Measurements from ENCODE around the gene CCDC112.

Gene CCDC112

DNA sequence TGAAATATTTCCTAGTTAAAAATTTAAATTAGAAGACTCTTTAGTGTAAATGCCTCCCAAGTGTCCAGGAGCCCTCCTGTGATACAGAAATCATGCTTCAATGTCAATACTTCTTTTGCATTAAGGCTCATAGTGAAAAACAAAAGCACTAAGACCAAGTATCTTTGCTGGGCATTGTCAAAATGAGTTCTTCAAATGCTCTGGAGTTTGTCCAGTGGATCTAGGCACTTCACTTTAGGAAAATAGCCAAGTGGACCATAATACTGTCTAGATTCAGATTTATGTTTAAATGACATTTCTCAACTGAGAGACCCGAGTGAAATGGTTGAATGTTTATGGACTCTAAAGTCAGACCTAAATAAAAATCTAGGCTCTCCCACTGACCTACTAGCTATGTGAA is 21.3 kb upstream of the CCDC112 start:
- DNase-seq (ENCODE audit: low read depth in 2 of 2) = no peak

DNA sequence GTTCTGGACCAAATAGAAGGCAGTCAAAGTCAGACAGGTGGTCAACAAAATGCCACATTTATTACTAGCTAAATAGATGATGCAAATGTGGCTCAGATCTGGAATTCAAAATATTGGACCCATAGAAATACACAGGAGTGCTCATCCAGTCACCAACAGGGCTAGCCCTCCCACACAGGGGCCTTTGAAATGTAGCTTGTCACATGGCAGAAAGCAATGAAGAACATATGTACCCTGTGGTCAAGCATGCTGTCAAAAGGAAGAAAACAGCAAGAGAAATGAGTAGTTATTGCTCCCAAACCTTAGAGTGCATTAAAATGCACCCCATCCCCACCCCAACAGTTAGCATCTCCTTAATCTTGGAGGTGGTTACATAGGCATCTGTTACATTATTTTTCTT is 20.9 kb upstream of the CCDC112 start:
- no peak for DNase-seq (ENCODE audit: low read depth in 2 of 2)

DNA sequence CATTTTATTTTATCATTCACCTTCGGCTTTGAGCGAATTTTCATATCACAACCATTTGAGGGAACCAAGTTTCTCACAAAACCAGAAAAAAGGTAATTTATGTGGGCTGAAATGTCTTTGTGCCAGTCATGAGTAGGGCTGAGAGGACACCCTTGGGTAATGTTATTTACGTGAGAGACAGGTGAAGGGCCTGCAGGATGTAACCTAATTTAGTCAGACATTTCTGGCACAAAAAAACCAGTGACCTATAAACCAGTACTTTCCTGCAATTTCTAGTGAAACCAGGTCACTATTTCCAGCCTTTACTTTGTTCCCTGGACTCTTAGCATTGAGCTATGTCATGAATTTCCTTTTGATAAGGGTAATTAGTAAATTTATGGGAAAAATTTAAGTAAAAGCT is 17.2 kb upstream of the CCDC112 start:
- no peak for DNase-seq (ENCODE audit: low read depth in 2 of 2)

DNA sequence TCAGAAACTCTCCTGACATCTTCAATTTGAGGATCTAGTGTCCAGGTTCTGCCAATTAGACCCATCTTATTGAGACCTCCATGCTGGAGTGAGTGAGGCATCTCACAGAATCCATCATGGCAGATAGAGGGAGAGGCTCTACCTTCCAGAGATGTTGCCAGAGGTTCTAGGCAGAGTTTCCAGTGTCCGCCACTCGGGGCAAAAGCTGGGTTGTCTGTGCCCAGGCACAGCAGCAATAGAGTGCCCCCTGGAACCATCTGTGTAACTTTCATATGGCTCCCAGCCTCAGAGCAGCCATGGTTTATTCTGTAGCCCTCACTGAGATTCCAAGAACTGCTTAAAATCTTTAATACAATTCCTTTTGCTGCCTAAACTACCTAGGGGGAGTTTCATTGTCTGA is 16.6 kb upstream of the CCDC112 start:
- no peak for DNase-seq (ENCODE audit: low read depth in 2 of 2)

DNA sequence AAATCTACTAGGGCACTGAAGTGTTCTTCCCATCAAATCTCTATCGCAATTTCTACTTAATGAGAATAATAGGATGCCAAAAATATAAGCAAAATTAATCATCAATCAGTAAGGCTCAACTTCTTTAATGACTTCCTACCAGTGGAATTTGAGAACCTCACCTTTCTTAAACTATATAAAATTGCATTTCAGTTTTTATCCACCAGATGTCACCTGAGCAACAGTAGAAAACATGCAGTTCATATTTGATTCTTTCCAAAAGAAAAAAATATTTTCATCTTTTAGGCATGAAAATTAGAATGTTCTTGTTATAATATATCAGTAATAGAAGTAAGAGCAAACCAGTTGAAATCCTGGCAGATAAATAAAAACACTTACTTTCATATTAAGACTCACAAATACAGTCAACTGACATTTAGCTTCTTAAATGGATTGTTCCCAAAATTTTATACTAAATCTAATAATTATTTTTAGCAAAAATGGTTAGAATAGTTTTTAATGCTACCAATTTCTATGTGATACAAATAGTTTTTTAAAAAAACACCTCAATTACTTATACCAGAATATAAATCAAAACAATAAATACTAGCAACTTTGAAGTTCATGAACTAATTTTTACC is 13.4 kb upstream of the CCDC112 start:
- no peak for DNase-seq (ENCODE audit: low read depth in 2 of 2)

DNA sequence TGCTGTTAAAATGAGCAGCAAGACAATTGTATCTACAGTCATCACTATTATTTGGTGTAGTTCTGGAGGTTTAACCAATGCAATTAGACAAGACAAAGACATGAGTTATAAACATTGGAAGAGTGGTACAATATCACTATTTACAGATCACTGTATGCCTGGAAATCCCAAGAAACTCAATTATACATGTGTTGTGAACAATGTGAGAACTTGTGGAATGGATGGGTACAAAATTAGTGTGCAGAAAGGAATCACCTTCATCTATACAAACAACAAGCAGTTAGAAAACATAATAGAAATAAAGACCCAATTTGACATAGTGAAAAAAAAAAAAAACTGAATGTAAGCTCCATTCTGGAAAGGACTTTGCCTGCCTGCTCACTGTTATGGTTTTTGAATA is 12.4 kb upstream of the CCDC112 start:
- DNase-seq (ENCODE audit: low read depth in 2 of 2) = no peak

DNA sequence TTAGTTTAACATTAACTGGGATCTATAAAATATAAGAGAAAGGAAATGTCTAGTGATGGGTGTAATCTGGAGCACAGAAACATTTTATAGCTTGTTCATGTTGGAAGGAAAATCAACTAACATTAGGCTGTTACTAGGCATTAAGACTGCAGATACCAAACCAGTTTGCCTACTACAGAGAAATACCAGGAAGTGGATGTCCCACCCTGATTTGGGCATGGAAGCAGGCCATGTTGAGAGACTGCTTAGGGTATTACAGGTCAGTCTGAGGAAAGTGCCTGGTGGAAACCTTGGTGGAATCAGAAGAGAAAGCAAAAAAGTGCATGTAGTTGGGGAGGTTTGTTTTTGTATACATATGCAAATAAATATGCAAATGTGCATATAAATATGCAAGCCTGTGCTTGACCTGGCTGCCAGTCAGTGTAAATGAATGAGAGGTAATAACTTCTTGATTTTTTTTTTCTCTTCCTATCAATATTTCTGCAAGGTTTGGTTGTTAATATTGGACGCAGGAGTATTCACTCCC is 9.6 kb upstream of the CCDC112 start:
- DNase-seq (ENCODE audit: low read depth in 2 of 2) = no peak

DNA sequence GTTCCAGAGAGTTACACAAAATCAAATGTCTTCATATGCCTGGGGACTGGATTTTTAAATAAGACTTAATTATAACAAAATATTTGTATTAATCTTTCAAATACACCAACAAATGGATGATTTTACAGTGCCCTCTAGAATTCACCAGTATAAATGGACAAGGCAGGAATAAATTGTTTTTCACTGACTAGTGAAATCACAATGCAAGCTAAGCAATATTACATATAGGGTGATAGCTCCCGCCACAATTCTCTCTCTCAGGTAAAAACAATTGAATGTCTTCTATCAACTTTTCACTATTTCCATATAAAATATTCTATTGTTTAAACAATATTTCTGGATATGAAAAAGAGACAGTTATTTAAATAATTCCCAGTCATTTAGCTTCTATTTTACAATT is 8.0 kb upstream of the CCDC112 start:
- no peak for DNase-seq (ENCODE audit: low read depth in 2 of 2)

DNA sequence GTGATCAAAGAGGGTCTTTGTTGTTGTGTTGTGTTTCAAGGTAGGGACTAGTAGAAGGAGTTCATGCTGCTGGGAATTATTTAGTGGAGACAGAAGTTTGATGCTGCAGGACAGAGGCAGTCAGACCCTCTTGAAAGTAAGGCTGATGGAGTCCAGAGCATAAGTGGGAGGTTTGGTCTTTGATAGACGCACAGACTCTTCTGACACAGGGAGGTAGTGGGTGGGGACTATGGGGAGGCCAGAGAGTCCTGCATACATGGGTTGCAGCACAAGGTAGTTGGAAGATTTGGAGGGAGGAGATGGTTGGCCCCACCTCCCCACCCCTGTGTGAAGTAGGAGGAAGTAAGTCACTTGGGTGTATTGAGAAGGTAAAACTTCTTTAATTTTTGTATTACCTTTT is 2.4 kb upstream of the CCDC112 start:
- no peak for DNase-seq (ENCODE audit: low read depth in 2 of 2)

DNA sequence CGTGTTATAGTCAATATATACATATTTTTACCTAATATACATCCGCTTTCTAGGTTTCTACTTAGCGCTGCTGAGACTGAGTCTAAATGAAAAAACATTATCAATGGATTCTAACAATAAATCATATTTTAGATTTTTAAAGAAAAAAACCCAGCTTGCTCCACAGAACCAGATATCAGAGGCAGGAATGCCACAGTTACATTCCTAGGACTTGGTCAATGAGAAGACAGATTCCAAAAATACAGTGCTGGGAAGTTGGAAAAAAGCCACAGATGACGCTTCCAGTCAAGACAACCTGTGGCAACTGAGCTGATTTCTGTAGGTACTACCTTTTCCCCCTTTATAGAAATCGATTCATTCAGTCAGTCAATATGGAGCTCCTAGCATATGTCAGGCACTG is 577 bp upstream of the CCDC112 start:
- DNase-seq (ENCODE audit: low read depth in 2 of 2) = no peak

DNA sequence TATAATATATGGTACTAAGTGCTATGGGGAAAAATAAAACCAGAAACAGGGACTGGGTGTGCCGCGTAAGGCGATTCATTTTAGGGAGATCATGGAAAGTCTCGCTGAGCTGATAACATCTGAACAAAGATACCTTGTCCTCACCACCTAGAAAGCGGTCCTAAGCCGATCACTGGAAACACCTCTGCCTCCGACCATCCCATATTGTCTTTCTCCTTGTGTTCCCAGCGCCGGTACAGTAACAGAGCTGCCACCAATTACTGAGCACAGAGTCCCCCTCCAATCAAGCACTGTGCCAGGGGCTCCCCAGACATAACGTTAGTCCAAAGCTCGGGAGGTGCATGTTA is 704 bp downstream of the CCDC112 start:
- no peak for DNase-seq (ENCODE audit: low read depth in 2 of 2)

DNA sequence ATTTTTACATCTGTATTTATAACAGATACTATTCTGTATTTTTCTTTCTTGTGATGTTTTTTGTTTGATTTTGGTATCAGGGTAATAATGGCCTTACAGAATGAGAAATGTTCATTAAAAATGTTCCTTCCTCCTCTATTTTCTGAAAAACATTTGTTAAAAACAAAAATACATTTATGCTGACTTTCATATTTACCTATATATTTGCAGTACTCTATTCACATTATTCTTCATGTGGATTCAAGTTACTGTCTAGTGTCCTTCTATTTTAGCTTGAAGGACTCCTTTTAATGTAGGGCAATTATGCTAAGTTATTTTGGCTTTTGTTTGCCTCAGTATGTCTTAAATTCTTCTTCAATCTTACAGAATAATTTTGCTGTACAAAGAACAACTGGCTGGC is 5.1 kb downstream of the CCDC112 start:
- no peak for DNase-seq (ENCODE audit: low read depth in 2 of 2)

DNA sequence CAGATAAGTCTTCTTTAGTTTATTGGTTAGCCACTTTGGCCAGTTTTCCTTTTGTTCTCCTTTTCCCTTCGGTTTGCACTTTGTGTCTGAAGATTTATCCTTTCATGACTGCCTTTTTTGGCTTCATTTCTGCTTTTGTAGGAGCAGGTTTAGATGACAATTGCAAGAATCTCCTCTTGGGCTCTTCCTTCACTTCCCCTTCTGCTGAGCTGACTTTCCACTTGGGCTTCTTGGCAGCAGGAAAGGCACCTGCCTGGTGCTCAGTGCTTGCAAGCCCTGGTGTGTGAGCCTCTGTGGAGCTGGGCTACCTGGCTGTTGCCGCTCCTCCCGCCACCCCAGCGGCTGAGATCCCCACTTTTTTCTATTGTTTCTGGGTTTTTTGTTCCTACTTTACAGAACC is 7.3 kb downstream of the CCDC112 start:
- DNase-seq (ENCODE audit: low read depth in 2 of 2) = no peak

DNA sequence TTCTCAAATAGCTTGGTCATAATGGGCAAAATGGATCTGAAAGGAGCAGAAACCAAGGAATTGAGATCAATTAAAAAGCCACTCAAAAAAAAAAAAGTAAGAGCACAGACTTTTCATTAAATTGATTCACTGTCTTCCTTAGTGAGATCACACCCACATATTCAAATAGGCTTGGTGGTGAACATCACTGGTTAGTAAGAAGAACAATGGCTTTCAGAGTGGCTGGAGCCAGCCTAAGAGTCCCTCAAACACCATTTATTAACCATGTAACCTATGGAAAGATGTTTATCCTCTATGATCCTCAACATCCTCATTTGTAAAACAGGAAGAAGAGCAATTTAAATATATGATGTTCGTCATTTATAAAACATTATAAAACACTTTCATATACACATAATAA is 12.4 kb downstream of the CCDC112 start:
- no peak for DNase-seq (ENCODE audit: low read depth in 2 of 2)

DNA sequence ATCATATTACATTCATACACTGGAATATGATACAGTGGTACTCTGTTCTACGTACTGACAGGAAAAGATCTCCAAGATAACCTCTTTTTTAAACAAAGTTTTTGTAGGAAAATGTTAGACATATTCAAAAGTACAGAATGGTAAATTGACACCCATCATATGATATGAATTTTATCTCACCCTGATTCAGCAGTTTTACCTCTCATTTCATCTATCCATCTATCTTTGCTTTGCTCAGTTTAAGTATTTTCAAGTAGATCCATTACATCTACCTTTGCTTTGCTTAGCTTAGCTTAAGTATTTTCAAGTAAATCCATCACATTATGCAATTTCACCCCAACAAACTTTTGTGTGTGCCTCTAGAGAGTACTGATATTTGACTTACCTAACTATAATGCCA is 14.3 kb downstream of the CCDC112 start:
- DNase-seq (ENCODE audit: low read depth in 2 of 2) = no peak

DNA sequence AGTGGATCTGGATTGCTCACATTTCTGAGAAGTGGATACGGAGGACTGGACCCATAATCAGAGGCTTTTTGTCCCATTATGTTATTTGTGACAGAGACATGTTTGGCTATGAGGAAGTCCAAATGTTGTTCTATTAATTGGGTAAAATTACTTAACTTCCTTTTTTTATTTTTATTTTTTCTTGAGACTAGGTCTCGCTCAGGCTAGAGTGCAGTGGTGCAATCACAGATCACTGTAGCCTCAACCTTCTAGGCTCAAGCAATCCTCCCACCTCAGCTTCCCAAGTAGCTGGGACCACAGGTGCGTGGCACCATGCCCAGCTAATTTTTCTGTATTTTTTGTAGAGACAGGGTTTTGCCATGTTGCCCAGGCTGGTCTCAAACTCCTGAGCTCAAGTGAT is 21.9 kb downstream of the CCDC112 start:
- no peak for DNase-seq (ENCODE audit: low read depth in 2 of 2)

DNA sequence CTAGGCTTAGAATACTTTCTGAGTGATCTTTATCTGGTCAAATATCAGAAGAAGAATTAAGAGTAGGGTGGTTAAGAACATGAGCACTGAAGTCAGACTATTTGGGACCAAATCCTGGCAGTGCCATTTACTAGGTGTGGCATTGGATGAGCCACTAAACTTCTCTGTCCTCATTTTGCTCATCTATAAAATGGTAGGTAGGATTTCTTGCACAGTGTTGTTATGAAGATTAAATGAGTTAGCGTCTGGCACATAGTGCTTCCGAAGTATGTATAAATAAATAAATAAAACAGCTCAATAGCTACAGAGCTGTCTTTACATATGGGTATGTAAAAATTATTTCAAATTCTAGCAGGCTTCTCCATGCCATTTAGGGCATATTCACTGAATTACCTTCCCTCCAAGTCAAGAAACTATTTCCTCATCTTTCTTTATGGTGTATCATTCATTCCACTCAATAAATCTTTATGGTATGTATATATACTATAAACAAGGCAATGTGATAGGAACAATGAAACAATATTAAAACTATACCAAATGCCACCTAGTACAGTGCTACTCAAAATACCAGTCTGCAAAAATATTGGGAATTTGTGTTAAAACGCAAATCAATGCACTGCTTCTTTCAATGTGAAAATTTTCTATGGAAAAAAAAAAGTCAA is 24.0 kb downstream of the CCDC112 start:
- DNase-seq (ENCODE audit: low read depth in 2 of 2) = no peak

DNA sequence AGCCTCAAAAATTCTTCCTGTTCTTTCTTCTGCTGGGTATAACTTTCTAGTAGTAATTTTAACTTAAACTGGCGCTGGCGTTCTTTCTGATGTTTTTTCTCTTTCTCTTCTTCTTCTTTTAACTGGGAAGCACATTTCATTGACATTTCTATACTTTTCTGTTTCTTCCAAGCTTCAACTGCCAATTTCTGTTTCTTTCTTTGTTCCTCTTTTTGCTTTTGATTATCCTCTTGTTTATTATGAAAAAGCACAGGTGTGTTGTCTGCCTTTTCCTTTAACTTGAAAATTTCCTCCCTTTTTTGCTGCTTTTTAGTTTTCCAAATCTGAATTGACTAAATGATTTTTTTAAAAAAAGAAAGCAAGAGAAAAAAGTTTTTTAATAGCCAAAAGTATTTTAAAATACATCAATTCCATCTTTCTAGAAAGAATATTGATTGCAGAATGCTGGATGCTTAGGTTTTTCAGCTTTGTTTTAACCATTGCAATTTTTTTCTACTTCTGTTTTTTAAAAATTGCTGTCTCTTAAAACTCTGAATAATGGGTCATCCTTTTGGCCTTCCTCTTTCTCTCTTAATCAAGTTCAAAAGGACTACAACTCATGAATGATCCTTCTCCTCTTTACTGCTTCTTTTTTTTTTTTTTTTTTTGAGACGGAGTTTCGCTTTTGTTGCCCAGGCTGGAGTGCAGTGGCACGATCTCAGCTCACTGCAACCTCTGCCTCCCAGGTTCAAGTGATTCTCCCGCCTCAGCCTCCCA is 25.0 kb downstream of the CCDC112 start:
- no peak for DNase-seq (ENCODE audit: low read depth in 2 of 2)

DNA sequence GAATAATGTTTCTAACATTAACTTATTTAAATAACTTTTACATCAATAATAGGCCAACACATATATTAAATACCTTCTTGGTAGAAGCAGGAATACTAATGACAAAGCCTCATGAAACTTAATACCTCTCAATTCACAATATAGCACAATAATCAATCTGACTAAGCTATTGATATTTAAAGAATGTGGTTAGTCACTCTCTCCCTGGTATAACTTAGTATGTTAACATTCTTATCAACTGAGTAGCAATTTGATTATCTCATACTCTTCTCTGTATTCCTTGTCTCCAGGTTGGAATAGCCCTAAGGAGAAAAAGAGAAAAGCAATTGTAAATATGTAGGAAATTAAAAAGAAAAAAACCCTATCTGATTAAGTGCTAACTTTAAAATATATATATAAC is 28.8 kb downstream of the CCDC112 start:
- no peak for DNase-seq (ENCODE audit: low read depth in 2 of 2)

DNA sequence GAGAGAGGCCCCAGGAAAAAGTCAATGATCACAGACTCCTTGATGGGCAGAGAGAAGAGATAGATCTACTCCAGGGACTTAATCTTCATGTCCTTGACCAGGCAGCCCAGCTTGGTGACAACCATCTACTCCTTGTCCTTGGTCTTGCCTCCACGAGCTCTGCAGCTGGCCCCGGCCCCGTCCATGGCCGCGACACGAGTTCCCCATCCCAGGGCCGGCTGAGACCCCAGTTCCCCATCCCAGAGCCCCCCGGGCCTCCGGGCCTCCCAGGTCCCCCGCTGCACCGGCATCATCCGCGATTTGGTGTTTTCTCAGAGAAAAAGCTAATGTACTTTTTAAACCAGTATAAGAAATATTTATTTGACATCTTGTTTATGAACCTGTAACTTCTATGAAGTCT is 31.2 kb downstream of the CCDC112 start:
- DNase-seq (ENCODE audit: low read depth in 2 of 2) = no peak

DNA sequence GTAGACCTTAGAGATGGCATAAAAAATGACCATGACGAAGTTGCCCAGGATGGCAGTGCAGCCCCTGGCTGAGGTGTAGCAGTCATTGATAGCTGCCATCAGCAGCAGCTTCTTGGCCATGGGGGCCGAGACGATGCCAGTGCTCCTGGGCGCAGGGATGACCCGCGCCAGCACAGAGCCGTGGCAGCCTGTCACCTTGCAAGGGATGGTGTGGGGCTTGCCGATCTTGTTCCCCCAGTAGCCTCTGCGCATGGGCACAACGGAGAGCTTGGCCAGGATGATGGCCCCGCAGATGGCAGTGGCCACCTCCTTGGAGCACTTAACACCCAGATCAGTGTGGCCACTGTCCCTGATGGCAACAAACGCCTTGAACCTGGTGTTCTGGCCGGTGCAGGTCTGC is 31.7 kb downstream of the CCDC112 start:
- DNase-seq (ENCODE audit: low read depth in 2 of 2) = no peak

DNA sequence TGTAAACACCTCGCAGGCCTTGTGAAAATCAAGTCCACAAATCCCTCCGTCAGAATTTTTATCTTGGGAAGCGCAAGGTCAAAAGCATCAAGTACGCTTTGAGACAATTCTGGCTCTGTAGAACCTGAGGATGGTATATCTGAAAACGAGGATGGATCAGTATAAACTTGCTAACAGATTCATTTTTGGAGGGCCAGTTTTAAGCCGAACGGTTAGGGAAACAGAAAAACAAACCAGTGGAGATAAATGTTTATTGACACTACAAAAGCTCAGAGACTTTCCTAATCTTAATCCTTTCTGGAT is 33.4 kb downstream of the CCDC112 start:
- DNase-seq (ENCODE audit: low read depth in 2 of 2) = no peak

DNA sequence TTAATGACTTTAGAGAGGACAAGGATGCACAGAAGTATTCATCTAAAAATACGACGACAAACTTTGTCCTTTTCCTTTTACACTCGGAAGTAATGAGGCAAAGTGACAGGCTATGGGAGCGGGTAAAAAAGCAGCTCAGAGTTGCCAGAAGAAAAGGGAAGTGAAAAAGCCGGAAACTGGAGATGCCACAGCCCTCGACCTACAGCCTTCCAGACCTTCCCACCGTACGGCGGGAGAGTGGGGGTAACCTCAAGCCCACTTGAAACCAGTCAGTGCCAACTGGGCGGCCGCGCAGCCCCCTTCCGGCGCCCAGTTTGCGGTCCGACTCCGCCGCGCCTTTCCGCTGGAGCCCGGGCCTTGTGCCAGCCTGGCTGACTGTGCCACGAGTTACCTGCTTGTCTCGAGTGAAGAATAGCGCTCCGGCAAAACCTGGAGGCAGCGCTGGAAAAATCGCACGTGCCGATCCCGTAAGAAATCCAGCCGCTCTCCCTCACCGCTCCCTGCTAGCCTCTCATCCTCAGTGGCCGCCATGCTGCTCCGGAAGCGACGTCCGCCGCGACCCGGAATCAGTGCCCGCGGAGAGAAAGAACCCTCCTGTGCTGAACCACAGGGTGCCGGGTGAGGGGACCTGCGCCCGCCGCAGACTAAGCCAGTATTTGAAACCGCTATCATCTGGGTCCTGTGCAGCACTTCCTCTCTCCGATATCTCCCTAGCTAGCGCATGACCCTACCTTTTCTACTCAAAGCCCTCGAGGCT is 34.0 kb downstream of the CCDC112 start, which contains the start of gene PGGT1B:
PGGT1B (minus strand) TSS at position 557 of the 757 bp plus-strand sequence; CDS start at position 531, 26 bp downstream.
- DNase-seq (ENCODE audit: low read depth in 2 of 2) = peak; percentile 44 to 49

Data from stimulated activated CD8-positive, alpha-beta memory T cell treated with anti-CD3 and anti-CD28 coated beads, Interleukin-15, amount 100 ng/mL, for 4 hours (primary cell).